Fibroblast of villous mesenchyme (primary cell): ENCODE results near the gene GLRA2. TPM values are rescaled to one million over a fixed set of nuclear protein-coding genes. Genes with fewer than 3 reads are reported as not detected.

Experiments used
- DNase-seq: peaks from one replicate; pipeline ENCODE4 v3.0.0-alpha.2; 2010; ENCODE audit warnings: low read depth
- H3K4me3 ChIP-seq: 2 replicates; pipeline ENCODE4 v1.5.1; 2011; ENCODE audit warnings: low read depth, mild to moderate bottlenecking, low read length
- total RNA-seq: library from RNA; depleted of rRNA; stranded (reverse); fragments of >200 nt; gene quantifications from 2 replicates; pipeline ENCODE4 v1.2.3, GENCODE V29; 2012
- TF ChIP-seq, protein P1 (sequence below): IDR thresholded peaks from 2 replicates; pipeline ENCODE4 v1.5.1; 2012; ENCODE audit warnings: low read depth, mild to moderate bottlenecking, low read length; ENCODE audit not compliant: insufficient read depth

Gene GLRA2
- total RNA-seq, 1 donor = not detected

DNA sequence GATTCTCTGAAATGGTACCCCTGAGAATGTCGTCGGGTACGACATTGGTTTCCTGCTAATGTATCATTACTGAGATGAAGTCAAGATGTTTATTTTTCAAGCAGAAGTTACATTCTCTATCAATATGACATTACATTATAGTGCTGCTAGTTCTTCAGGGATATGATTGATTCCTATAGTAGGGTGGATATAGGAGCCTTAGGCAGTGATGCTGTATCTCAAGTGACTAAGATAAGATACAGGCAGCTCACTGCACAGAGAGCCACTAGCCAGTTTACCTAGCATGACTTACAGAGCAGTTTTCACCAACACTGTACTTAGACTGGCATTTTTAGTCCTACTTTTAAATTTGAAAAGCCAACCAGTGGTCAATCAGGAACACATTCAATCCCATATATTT is 188.6 kb downstream of the GLRA2 start:
- no peak for DNase-seq
- TF ChIP-seq, protein P1, sequence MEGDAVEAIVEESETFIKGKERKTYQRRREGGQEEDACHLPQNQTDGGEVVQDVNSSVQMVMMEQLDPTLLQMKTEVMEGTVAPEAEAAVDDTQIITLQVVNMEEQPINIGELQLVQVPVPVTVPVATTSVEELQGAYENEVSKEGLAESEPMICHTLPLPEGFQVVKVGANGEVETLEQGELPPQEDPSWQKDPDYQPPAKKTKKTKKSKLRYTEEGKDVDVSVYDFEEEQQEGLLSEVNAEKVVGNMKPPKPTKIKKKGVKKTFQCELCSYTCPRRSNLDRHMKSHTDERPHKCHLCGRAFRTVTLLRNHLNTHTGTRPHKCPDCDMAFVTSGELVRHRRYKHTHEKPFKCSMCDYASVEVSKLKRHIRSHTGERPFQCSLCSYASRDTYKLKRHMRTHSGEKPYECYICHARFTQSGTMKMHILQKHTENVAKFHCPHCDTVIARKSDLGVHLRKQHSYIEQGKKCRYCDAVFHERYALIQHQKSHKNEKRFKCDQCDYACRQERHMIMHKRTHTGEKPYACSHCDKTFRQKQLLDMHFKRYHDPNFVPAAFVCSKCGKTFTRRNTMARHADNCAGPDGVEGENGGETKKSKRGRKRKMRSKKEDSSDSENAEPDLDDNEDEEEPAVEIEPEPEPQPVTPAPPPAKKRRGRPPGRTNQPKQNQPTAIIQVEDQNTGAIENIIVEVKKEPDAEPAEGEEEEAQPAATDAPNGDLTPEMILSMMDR = no peak
- no peak overlapping the region for H3K4me3 ChIP-seq

DNA sequence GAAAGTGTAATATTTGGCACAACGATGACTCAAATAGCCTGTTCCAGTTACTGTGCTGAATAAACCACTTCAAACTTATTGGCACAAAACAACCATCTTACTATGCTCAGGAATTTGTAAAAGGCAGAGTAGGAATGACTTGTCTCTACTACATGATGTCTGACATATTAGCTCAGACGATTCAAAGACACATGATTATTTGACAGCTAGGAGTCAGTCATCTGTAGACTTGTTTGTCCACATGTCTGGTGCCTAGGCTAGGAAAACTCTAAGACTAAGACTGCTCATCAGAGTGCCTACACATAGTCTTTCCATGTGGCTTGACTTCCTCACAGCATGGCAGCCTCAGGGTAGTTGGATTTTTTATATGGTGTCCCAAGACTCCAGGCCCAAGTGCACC is 189.1 kb downstream of the GLRA2 start:
- no peak overlapping the region for H3K4me3 ChIP-seq
- TF ChIP-seq, protein P1 = no peak
- DNase-seq = no peak

DNA sequence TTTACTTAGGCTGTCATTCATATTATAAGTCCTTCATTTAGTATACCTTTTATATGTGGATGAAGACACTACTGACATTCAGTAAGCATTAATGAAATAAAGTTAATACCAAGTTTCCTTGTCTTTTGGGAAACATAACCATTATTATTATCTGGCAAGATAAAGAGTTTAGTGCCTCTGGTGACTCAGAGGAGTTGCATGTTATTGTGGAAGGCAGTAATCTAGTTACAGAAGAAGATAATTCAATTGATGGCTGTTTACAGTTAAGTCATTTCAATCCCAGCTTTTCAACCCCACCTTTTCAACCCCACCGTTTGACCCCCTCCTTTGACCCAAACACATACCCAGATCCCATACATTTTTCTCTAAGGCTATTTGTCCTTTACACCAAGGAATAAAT is 199.7 kb downstream of the GLRA2 start:
- no peak overlapping the region for H3K4me3 ChIP-seq
- DNase-seq = peak; percentile 2
- TF ChIP-seq, protein P1 = no peak

DNA sequence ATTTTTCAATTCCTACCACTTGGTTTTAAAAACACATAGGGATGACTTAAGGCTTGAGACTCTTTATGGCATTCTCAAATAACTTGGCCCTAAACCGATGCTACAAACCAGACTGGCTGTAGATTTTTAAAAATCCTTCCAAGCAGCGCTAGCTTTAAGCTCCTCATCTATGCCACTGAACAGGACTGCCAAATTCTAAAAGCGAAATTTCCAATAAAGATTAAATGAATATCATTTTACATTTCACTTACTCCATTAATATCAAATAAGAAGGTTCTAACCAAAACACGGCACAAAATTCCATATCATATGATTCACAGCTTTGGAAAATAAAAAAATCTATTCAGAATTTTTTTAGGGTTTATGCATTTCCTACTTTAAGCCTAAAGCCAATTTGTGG is 209.3 kb downstream of the GLRA2 start:
- H3K4me3 ChIP-seq = no peak overlapping the region
- TF ChIP-seq, protein P1 = no peak
- no peak for DNase-seq

DNA sequence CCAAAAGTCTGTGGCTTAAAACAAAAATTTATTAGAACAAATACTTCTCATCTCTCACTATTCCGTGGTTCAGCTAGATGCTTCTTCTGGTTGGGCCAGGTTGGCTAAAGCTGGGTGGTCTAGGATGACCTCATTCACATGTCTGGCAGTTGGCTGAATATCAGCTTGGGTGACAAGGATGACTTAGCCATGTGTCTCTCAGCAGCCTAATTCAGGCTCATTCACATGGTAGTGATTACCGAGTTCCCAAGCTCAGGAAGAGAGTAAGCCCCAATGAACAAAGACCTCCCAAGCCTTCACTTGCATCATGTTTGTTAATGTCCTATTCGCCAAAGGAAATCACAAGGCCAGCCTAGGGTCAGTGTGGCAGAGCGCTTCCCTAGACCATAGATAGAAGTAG is 224.1 kb downstream of the GLRA2 start:
- no peak overlapping the region for H3K4me3 ChIP-seq
- DNase-seq = no peak
- TF ChIP-seq, protein P1 = no peak

DNA sequence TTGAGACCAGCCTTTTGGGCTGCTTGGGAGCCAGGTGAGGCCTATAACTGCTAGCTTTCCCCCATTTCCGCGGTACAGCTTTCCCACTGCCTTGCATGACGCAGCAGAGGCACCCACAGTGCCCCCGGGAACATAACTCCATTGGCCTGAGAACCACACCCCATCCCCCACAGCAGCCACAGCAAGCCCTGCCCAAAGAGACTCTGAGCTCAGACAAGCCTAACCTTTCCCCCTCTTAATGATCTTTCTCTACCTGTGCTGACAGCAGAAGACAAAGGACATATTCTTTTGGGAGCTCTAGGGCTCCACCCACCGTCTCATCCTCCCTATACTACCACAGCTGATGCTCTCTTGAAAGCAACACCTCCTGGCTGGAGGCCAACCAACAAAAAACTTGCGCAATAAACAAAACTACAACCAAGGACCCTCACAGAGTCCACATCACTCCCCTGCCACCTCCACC is 228.7 kb downstream of the GLRA2 start:
- TF ChIP-seq, protein P1 = no peak
- DNase-seq = no peak
- no peak overlapping the region for H3K4me3 ChIP-seq

DNA sequence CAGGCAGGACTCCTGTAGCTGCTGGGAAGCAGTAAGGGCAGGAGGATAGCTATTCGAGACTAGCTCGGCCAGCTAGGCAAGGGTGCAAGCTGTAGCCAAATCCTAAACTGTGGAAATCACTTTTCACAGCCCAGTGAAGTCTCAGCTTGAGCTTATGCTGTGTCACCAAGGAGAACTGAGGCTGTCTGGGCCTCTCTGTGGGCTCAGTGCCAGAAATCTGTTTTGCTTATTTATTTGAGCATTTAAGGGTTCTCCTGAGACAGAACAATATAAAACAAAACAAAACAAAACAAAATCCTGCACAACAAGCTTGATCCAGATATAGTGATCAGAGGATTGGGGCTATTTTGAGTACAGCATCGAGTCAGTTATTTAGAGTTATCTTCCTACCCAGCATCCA is 246.1 kb downstream of the GLRA2 start:
- H3K4me3 ChIP-seq = no peak overlapping the region
- DNase-seq = peak; percentile 30
- TF ChIP-seq, protein P1 = no peak
